ENCODE results near the gene HPCAL4.

DNA sequence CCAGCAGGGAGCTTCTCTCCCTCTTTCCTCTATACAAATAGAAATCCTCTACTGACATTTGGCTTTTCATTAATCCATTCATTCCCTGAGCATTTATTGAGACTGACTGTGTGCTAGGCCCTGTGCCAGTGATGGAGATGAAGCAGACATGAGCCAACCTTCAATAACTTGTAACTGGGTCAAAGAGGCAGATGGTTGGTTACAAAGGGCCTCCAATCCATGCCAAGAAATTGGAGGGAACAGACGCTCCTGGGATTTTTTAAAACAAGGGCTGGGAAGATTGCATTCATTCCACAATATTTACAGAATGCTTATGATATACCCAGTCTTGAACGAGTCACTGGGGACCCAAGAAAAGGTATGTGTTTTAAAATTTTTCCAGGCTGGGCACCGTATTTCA is 6.2 kb downstream of the HPCAL4 start:
- no peak for TF ChIP-seq EP300 (IDR thresholded peaks at IDR 0.05; ENCODE audit: low read depth)
- no peak for TF ChIP-seq CTCF (IDR thresholded peaks at IDR 0.05)
